HepG2 (cell line): ENCODE measurements around the gene KRTAP4-7. TPM values are rescaled to one million over a fixed set of nuclear protein-coding genes. Genes with fewer than 3 reads are reported as not detected.

Source experiments
- ADNP ChIP-seq: sonication (generic); formaldehyde crosslinking; IDR thresholded peaks from 2 replicates; pipeline ENCODE4 v1.4.0; 2020; ENCODE audit warnings: missing genetic modification reagents
- CEBPG ChIP-seq: IDR thresholded peaks from 2 replicates; pipeline ENCODE4 v1.6.1; 2016
- E2F5 ChIP-seq: sonication (generic); formaldehyde crosslinking; conservative IDR thresholded peaks from 2 replicates; pipeline ENCODE4 v1.4.0; 2020; ENCODE audit warnings: missing genetic modification reagents
- FOXJ3 ChIP-seq: sonication (generic); formaldehyde crosslinking; IDR thresholded peaks from 2 replicates; pipeline ENCODE4 v1.4.0; 2020; ENCODE audit warnings: missing genetic modification reagents, mild to moderate bottlenecking, borderline replicate concordance
- MIER2 ChIP-seq: IDR thresholded peaks from 2 replicates; pipeline ENCODE4 v1.6.1; 2016; ENCODE audit warnings: missing biosample characterization, missing genetic modification reagents
- PRDM4 ChIP-seq: sonication (generic); formaldehyde crosslinking; IDR thresholded peaks from 2 replicates; pipeline ENCODE4 v1.9.0; 2021; ENCODE audit warnings: missing genetic modification reagents, borderline replicate concordance
- ZNF329 ChIP-seq: sonication (generic); formaldehyde crosslinking; IDR thresholded peaks from 2 replicates; pipeline ENCODE4 v1.9.0; 2021; ENCODE audit warnings: low read depth, mild to moderate bottlenecking, missing genetic modification reagents
- ZNF501 ChIP-seq: sonication (generic); formaldehyde crosslinking; IDR thresholded peaks from 2 replicates; pipeline ENCODE4 v1.5.1; 2020; ENCODE audit warnings: mild to moderate bottlenecking, moderate library complexity, missing genetic modification reagents
- ZNF644 ChIP-seq: IDR thresholded peaks from 2 replicates; pipeline ENCODE4 v1.6.1; 2016; ENCODE audit warnings: low read depth
- ZNF737 ChIP-seq: sonication (generic); formaldehyde crosslinking; IDR thresholded peaks from 2 replicates; pipeline ENCODE4 v1.5.0; 2020; ENCODE audit warnings: missing genetic modification reagents, mild to moderate bottlenecking, borderline replicate concordance
- ZNF784 ChIP-seq: sonication (generic); formaldehyde crosslinking; IDR thresholded peaks from 2 replicates; pipeline ENCODE4 v1.5.1; 2020; ENCODE audit warnings: missing genetic modification reagents, mild to moderate bottlenecking, borderline replicate concordance
- polyA plus RNA-seq, 8 experiments: library from polyadenylated mRNA; depleted of rRNA in 3 of 8; stranded (reverse) in 7 of 8; unstranded in 1 of 8; fragments of >200 nt; fragmentation: Illumina TruSeq in 4 of 8; extraction: Trizol in 4 of 8; gene quantifications; 2 replicates each; pipeline versions ENCODE4 v1.2.1 to v1.2.3, GENCODE V29; 2011 to 2016; ENCODE audit warnings: low read depth in 4 of 8, missing spikeins in 1 of 8, mixed read lengths in 1 of 8; ENCODE audit not compliant: insufficient read depth in 1 of 8
- total RNA-seq, 5 experiments: library from RNA; depleted of rRNA; stranded (reverse); fragments of >200 nt; fragmentation: Illumina TruSeq; extraction: Trizol; gene quantifications; 2 replicates each; pipeline ENCODE4 v1.2.3, GENCODE V29; 2016; ENCODE audit warnings: low read depth in 1 of 5

The KRTAP4-7 gene
- total and polyA plus RNA-seq, 2 of the 13 experiments (the other 11 are each of a cell fraction or from before 2014, with no cell fraction given), result not detected

- no peak for TF ChIP-seq E2F5 (CRISPR knock-in tag)
- no peak for TF ChIP-seq FOXJ3
- TF ChIP-seq ZNF644 (CRISPR knock-in tag), result no peak
- TF ChIP-seq PRDM4 (CRISPR knock-in tag), result no peak
- TF ChIP-seq CEBPG (CRISPR knock-in tag), result no peak
- TF ChIP-seq ZNF329, result no peak
- no peak for TF ChIP-seq ADNP (CRISPR knock-in tag)
- no peak for TF ChIP-seq ZNF737 (CRISPR knock-in tag)
- no peak for TF ChIP-seq ZNF784 (CRISPR knock-in tag)
- TF ChIP-seq MIER2 (CRISPR knock-in tag), result no peak
- TF ChIP-seq ZNF501, result no peak
- TF ChIP-seq, all 625 proteins: peak for 0
Measured at GRCh38 chr17:41069031-41069430, 14.9 kb upstream of the KRTAP4-7 start (continued).
